IMR-90 (cell line): Measurements from ENCODE around the gene TCTA. TPM values are rescaled to one million over a fixed set of nuclear protein-coding genes. Genes with fewer than 3 reads are reported as not detected.
A peak's percentile ranks its signal among the peaks of the same experiment; 100 is the strongest.

Source experiments
- ATAC-seq: fragments of 200-7000 bp; cut with Tn5 transposase; 2 replicates; pipeline ENCODE4 v1.9.1; 2020; ENCODE audit warnings: low read depth, mild to moderate bottlenecking, moderate library complexity
- BruUV-seq: library from RNA; stranded (reverse); fragments of 400-500 nt; replicated peaks from 2 replicates; lab custom pipeline; 2021; lab: Mats Ljungman, UMichigan
- CTCF ChIA-PET: fragments of 300-600 bp; formaldehyde crosslinking; extraction: SDS; loops from one replicate; lab custom pipeline; 2021; ENCODE audit warnings: antibody characterized with exemption; lab: Yijun Ruan, JAX
- POLR2A ChIA-PET: fragments of 300-600 bp; sonication (Branson Sonifier 250); formaldehyde crosslinking; loops from one replicate; lab custom pipeline; 2022; ENCODE audit warnings: antibody characterized with exemption; ENCODE audit not compliant: unreplicated experiment; lab: Charles Lee
- DNase-seq: peaks from one replicate; pipeline ENCODE4 v3.0.0; 2013
- H2AFZ ChIP-seq: replicated peaks from 2 replicates; pipeline ENCODE3; 2013; ENCODE audit warnings: low read length, mild to moderate bottlenecking; ENCODE audit not compliant: poor library complexity
- H2AK5ac ChIP-seq: 2 replicates; pipeline ENCODE4 v1.6.1; 2013; ENCODE audit warnings: low read depth, low read length, inconsistent platforms
- H2AK9ac ChIP-seq: replicated peaks from 2 replicates; pipeline ENCODE3; 2013; ENCODE audit warnings: mild to moderate bottlenecking, low read depth, low read length, moderate library complexity; ENCODE audit not compliant: poor library complexity
- H2BK120ac ChIP-seq: 2 replicates; pipeline ENCODE4 v1.6.1; 2013; ENCODE audit warnings: low read depth, low read length, inconsistent platforms
- H2BK15ac ChIP-seq: 3 replicates; pipeline ENCODE4 v1.6.1; 2013; ENCODE audit warnings: low read depth, low read length, inconsistent platforms
- H2BK20ac ChIP-seq: 2 replicates; pipeline ENCODE4 v1.6.1; 2013; ENCODE audit warnings: low read depth, mild to moderate bottlenecking, inconsistent platforms, low read length, moderate library complexity
- H2BK5ac ChIP-seq: 2 replicates; pipeline ENCODE4 v1.6.1; 2013; ENCODE audit warnings: mild to moderate bottlenecking, low read depth, low read length, inconsistent platforms; ENCODE audit not compliant: poor library complexity, severe bottlenecking
- H3K14ac ChIP-seq: replicated peaks from 2 replicates; pipeline ENCODE4 v1.6.1; 2013; ENCODE audit warnings: low read depth, low read length, inconsistent platforms
- H3K18ac ChIP-seq: 2 replicates; pipeline ENCODE4 v1.6.1; 2013; ENCODE audit warnings: low read depth, low read length, control low read depth
- H3K23ac ChIP-seq: 2 replicates; pipeline ENCODE4 v1.6.1; 2013; ENCODE audit warnings: low read depth, low read length, inconsistent platforms
- H3K27ac ChIP-seq: 2 replicates; pipeline ENCODE4 v1.5.1; 2013; ENCODE audit warnings: mild to moderate bottlenecking, control low read depth, low read length; ENCODE audit not compliant: insufficient read depth
- H3K27me3 ChIP-seq: 2 replicates; pipeline ENCODE4 v1.6.1; 2013; ENCODE audit warnings: low read length; ENCODE audit not compliant: control insufficient read depth, insufficient read depth
- H3K36me3 ChIP-seq: 2 replicates; pipeline ENCODE4 v1.6.1; 2013; ENCODE audit warnings: low read length, mixed read lengths; ENCODE audit not compliant: control insufficient read depth, insufficient read depth
- H3K4ac ChIP-seq: 2 replicates; pipeline ENCODE4 v1.6.1; 2013; ENCODE audit warnings: low read depth, low read length, inconsistent platforms
- H3K4me1 ChIP-seq: 2 replicates; pipeline ENCODE4 v1.6.1; 2013; ENCODE audit warnings: low read length, mixed read lengths; ENCODE audit not compliant: control insufficient read depth, insufficient read depth
- H3K4me2 ChIP-seq: 2 replicates; pipeline ENCODE4 v1.6.1; 2013; ENCODE audit warnings: low read depth, mild to moderate bottlenecking, control low read depth, low read length, moderate library complexity
- H3K4me3 ChIP-seq: 2 replicates; pipeline ENCODE4 v1.5.1; 2013; ENCODE audit warnings: low read depth, mild to moderate bottlenecking, control low read depth, low read length, moderate library complexity; ENCODE audit not compliant: insufficient read depth
- H3K56ac ChIP-seq: 2 replicates; pipeline ENCODE4 v1.6.1; 2013; ENCODE audit warnings: low read length, inconsistent platforms; ENCODE audit not compliant: insufficient read depth; ENCODE audit errors: extremely low read depth
- H3K79me1 ChIP-seq, 2 experiments: 2 replicates each; pipeline ENCODE4 v1.6.1; 2013; ENCODE audit warnings: low read length in 2 of 2, inconsistent platforms in 1 of 2, low read depth in 1 of 2
- H3K9ac ChIP-seq: 2 replicates; pipeline ENCODE4 v1.6.1; 2013; ENCODE audit warnings: low read depth, low read length, control low read depth
- H3K9me1 ChIP-seq: 2 replicates; pipeline ENCODE4 v1.6.1; 2013; ENCODE audit warnings: low read length, inconsistent platforms; ENCODE audit not compliant: insufficient read depth
- H3K9me3 ChIP-seq: 2 replicates; pipeline ENCODE4 v1.6.1; 2013; ENCODE audit warnings: low read length; ENCODE audit not compliant: control insufficient read depth, insufficient read depth
- H4K20me1 ChIP-seq: 2 replicates; pipeline ENCODE4 v1.6.1; 2013; ENCODE audit warnings: low read length, inconsistent platforms; ENCODE audit not compliant: insufficient read depth
- H4K5ac ChIP-seq: 2 replicates; pipeline ENCODE4 v1.6.1; 2013; ENCODE audit warnings: mild to moderate bottlenecking, low read depth, low read length, control low read depth
- H4K8ac ChIP-seq, 2 experiments: 2 replicates each; pipeline ENCODE4 v1.6.1; 2013; ENCODE audit warnings: low read depth in 2 of 2, low read length in 2 of 2, control low read depth in 1 of 2, inconsistent platforms in 1 of 2
- H4K91ac ChIP-seq: 2 replicates; pipeline ENCODE4 v1.6.1; 2013; ENCODE audit warnings: low read depth, low read length, inconsistent platforms; ENCODE audit not compliant: insufficient read depth
- CEBPB ChIP-seq: IDR thresholded peaks from 2 replicates; pipeline ENCODE4 v1.6.1; 2012; ENCODE audit warnings: low read depth, low read length, improper control_type of control experiment
- FOS ChIP-seq: fragments of 150-350 bp; IDR thresholded peaks from 2 replicates; pipeline ENCODE4 v1.6.1; 2016; ENCODE audit warnings: low read depth, low read length
- NFE2L2 ChIP-seq: fragments of 150-350 bp; IDR thresholded peaks from 2 replicates; pipeline ENCODE4 v1.6.1; 2016; ENCODE audit warnings: low read depth, mild to moderate bottlenecking, low read length
- RCOR1 ChIP-seq: IDR thresholded peaks from 2 replicates; pipeline ENCODE4 v1.6.1; 2012; ENCODE audit warnings: mild to moderate bottlenecking, low read length, improper control_type of control experiment; ENCODE audit not compliant: insufficient replicate concordance
- RFX5 ChIP-seq: IDR thresholded peaks from 2 replicates; pipeline ENCODE4 v1.8.0; 2012; ENCODE audit warnings: low read depth, mild to moderate bottlenecking, low read length, moderate library complexity
- WGBS, 2 experiments: methylation state at CpG; one replicate each; pipeline versions ENCODE4 v1.1.5 to v1.1.7; 2013; ENCODE audit warnings: missing lambda C conversion rate in 2 of 2; ENCODE audit not compliant: insufficient read length in 1 of 2; ENCODE audit errors: extremely low coverage in 2 of 2; 5-methylcytosine and 5-hydroxymethylcytosine counted together
- dilution Hi-C: fragments of 300-500 bp; cut with HindIII; formaldehyde crosslinking; loops from one replicate; pipeline ENCODE4 v1.14.3; 2018; ENCODE audit warnings: low sequenced_read_pairs; ENCODE audit not compliant: unreplicated experiment
- in situ Hi-C: fragments of 300-500 bp; cut with MboI; formaldehyde crosslinking; loops from 3 replicates; pipeline ENCODE4 v1.14.3; 2019; ENCODE audit warnings: low sequenced_read_pairs, inconsistent platforms, mixed read lengths
- intact Hi-C: fragments of 100-400 bp; cut with micrococcal nuclease; formaldehyde crosslinking; loops from 2 replicates; pipeline ENCODE4 v1.10.0; 2022
- polyA plus RNA-seq, 3 experiments: library from polyadenylated mRNA; depleted of rRNA; stranded (reverse); fragments of >200 nt; gene quantifications; 2 replicates each; pipeline ENCODE4 v1.2.3, GENCODE V29; 2012; ENCODE audit warnings: low replicate concordance in 1 of 3
- total RNA-seq: library from RNA; depleted of rRNA; stranded (reverse); fragments of >200 nt; gene quantifications from 2 replicates; pipeline ENCODE4 v1.2.3, GENCODE V29; 2012
- TF ChIP-seq, protein P1 (sequence below): fragments of 150-350 bp; IDR thresholded peaks from 2 replicates; pipeline ENCODE4 v1.6.1; 2016; ENCODE audit warnings: low read depth, mild to moderate bottlenecking, low read length, moderate library complexity, borderline replicate concordance
- TF ChIP-seq, protein P2 (sequence below): fragments of 150-350 bp; IDR thresholded peaks from 2 replicates; pipeline ENCODE4 v1.6.1; 2017; ENCODE audit warnings: mild to moderate bottlenecking, antibody characterized with exemption, low read length, low read depth

The TCTA gene
- total and polyA plus RNA-seq, 2 of the 4 experiments (the other 2 are of a cell fraction), result 15.1 to 46.6 TPM

DNA sequence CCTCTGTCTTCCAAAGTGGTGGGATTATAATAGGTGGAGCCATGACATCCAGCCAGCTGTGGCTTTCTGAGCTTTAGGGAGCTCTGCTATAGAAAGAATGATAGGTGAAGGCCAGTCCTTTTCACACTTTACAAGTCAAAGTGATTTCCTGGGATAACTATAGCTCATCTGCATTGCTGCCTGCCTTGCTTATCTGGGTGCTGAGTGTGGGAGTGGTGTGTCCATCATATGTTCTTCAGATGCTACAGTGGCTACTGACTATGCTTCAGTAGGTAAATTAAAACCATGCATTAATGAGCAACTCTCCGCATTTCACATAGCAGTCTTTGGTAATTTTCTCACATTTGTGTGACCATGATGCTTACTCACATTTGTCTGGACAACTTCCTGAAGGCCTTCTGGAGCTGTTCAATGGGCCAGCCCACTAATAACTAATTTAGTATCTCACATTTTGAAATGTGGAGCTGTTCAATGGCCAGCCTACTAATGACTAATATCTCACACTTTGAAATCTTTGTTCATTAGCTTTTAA lies 23.9 kb upstream of the TCTA start:
- Histone ChIP-seq H3K4me3 (no peak overlapping the region), H4K91ac (no peak overlapping the region), H4K5ac (no peak overlapping the region), H2BK15ac (no peak overlapping the region), H3K4ac (no peak overlapping the region), H2BK20ac (no peak overlapping the region), H3K23ac (peak overlapping the region; percentile 1; the same call in 1 of the 2 replicates), H2AK5ac (no peak overlapping the region), H3K9me3 (no peaks in the 10 kb centered on the region), H3K79me1 (peaks cover 0 to 47% of the 10 kb centered on the region in 2 experiments; a peak in 2 of 4 replicates), H3K36me3 (peaks cover 10% of the 10 kb centered on the region), H4K8ac (no peak overlapping the region), H3K56ac (no peak overlapping the region), H3K4me2 (no peak overlapping the region), H3K27ac (no peak overlapping the region), H3K18ac (no peak overlapping the region), H3K4me1 (peaks cover 10% of the 10 kb centered on the region), H2AK9ac (no peak overlapping the region), H2BK5ac (no peak overlapping the region), H3K27me3 (no peaks in the 10 kb centered on the region), H3K14ac (no peak overlapping the region), H3K9ac (no peak overlapping the region), H2BK120ac (no peak overlapping the region), H3K9me1 (peaks cover 22% of the 10 kb centered on the region), H2AFZ (no peak overlapping the region), H4K20me1 (peaks cover 99% of the 10 kb centered on the region)
- ATAC-seq, result no peak
- BruUV-seq, result TSS peak; percentile 16
- ChIA-PET POLR2A (no interaction called here), CTCF (no interaction called here)
- in situ Hi-C loops (no loop called here), dilution Hi-C loops (no loop called here), intact Hi-C loops (no loop called here)
- TF ChIP-seq, protein P1, sequence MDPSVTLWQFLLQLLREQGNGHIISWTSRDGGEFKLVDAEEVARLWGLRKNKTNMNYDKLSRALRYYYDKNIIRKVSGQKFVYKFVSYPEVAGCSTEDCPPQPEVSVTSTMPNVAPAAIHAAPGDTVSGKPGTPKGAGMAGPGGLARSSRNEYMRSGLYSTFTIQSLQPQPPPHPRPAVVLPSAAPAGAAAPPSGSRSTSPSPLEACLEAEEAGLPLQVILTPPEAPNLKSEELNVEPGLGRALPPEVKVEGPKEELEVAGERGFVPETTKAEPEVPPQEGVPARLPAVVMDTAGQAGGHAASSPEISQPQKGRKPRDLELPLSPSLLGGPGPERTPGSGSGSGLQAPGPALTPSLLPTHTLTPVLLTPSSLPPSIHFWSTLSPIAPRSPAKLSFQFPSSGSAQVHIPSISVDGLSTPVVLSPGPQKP, result no peak
- no peak for TF ChIP-seq NFE2L2
- TF ChIP-seq FOS, result no peak
- TF ChIP-seq CEBPB, result no peak
- no peak for TF ChIP-seq RFX5
- TF ChIP-seq, protein P2, sequence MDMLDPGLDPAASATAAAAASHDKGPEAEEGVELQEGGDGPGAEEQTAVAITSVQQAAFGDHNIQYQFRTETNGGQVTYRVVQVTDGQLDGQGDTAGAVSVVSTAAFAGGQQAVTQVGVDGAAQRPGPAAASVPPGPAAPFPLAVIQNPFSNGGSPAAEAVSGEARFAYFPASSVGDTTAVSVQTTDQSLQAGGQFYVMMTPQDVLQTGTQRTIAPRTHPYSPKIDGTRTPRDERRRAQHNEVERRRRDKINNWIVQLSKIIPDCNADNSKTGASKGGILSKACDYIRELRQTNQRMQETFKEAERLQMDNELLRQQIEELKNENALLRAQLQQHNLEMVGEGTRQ, result no peak
- TF ChIP-seq RCOR1, result no peak
- WGBS, 2 experiments, result 100% methylated on average over 1 of the region's 1 CpG; no CpG with 5 or more reads in 1 of the 2 experiments
- DNase-seq, result no peak
